Measurements from ENCODE around the gene LYRM4. TPM values are rescaled to one million over a fixed set of nuclear protein-coding genes. Genes with fewer than 3 reads are reported as not detected.

LYRM4 gene
- total RNA-seq, 2 experiments from 2014 or later: 28.9 to 29.8 TPM

DNA sequence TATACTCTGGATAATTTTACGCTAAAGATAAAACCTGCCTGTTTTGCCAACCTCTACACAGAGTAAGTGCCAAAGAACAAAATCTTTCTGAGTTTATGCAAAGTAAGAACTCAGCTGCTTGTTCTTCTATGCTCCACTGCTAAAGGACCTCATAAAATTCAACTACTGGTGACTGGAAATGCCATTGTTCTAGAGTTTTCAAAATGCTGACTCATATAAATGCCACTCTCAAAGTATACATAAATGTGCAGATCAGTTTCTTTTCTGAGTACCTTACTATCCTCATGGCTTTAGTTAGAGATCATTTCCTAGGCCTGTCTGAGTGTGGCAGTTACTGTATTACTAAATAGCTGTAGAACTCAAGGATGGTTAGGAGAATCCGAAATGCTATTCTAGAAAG lies 45.6 kb downstream of the LYRM4 start:
- DNase-seq (no peak), ATAC-seq (no peak)
- ChIA-PET POLR2A (no interaction called here), CTCF (interaction anchor here (0.8 to 2.9 kb wide), 10 partner anchors 9 to 85 kb away, joined by 3 to 18 read pairs (median 4); no protein-coding TSS in a partner anchor)
- no peaks in the 10 kb centered on the region for H3K27me3 Mint-ChIP-seq (ENCODE audit: low read depth)
- H3K27ac Mint-ChIP-seq: no peak overlapping the region
- H3K9me3 Mint-ChIP-seq (ENCODE audit: insufficient read depth): no peaks in the 10 kb centered on the region
- peaks cover 7% of the 10 kb centered on the region for H3K4me1 Mint-ChIP-seq (ENCODE audit: low read depth)
- H3K36me3 Mint-ChIP-seq (ENCODE audit: low read depth): peaks cover 2% of the 10 kb centered on the region
- no peak overlapping the region for H3K4me3 Mint-ChIP-seq

DNA sequence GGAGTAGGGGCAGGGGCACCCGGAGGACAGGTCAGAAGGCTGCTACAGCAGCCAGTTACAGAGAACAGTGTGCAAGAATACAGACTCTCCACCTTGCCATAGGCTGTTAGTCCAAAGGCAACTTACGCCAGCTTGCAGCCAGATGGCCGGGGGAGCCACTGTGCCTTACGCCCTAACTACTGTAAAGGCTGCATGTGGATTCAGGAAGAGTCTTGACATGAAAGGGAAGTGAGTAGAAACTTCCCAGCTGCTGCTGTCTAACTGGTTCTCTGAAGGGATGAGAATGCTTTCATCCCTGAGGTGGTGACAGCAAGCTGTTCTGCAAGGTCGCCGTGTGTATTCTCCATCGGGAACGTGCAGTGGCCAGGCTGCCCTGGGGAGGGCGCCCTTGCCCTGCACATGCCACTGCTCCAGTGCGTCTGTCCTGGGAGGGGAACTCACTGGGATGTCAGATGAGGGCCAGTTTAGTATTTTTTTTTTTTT lies 46.1 kb downstream of the LYRM4 start:
- Mint-ChIP-seq H3K4me1 (ENCODE audit: low read depth) (peaks cover 7% of the 10 kb centered on the region), H3K9me3 (ENCODE audit: insufficient read depth) (no peaks in the 10 kb centered on the region), H3K4me3 (no peak overlapping the region), H3K36me3 (ENCODE audit: low read depth) (peaks cover 2% of the 10 kb centered on the region), H3K27ac (no peak overlapping the region), H3K27me3 (ENCODE audit: low read depth) (no peaks in the 10 kb centered on the region)
- ChIA-PET CTCF (interaction anchor here (2.0 to 2.9 kb wide), 3 partner anchors 40 to 86 kb away, joined by 6 to 18 read pairs (median 6); no protein-coding TSS in a partner anchor), POLR2A (no interaction called here)
- ATAC-seq: no peak
- no peak for DNase-seq

DNA sequence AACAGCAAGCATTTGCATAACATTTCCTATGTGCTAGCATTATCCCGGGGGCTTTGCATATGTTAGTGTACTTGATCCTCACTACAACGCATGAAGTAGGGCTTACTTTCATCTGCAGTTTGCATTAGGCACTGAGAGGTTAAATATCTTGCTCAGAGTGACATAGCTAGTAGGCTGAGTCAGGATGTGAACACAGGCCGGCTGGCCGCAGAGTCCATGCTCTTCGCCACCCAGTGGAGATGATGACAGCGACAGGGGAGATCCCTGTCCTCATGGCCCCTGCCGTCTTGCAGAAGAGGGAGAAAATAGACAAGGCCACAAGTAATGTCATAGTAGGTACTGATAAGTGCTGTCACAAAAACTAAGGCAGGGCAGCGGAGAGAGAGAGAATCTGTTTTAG lies 46.9 kb downstream of the LYRM4 start:
- no peak for DNase-seq
- no peaks in the 10 kb centered on the region for H3K27me3 Mint-ChIP-seq (ENCODE audit: low read depth)
- H3K9me3 Mint-ChIP-seq (ENCODE audit: insufficient read depth): no peaks in the 10 kb centered on the region
- peaks cover 7% of the 10 kb centered on the region for H3K4me1 Mint-ChIP-seq (ENCODE audit: low read depth)
- ChIA-PET CTCF (interaction anchor here (2.9 to 3.0 kb wide), 2 partner anchors 70 kb away, joined by 18 read pairs; no protein-coding TSS in a partner anchor), POLR2A (no interaction called here)
- no peak for ATAC-seq
- no peak overlapping the region for H3K4me3 Mint-ChIP-seq
- H3K27ac Mint-ChIP-seq: no peak overlapping the region
- H3K36me3 Mint-ChIP-seq (ENCODE audit: low read depth): peaks cover 2% of the 10 kb centered on the region

DNA sequence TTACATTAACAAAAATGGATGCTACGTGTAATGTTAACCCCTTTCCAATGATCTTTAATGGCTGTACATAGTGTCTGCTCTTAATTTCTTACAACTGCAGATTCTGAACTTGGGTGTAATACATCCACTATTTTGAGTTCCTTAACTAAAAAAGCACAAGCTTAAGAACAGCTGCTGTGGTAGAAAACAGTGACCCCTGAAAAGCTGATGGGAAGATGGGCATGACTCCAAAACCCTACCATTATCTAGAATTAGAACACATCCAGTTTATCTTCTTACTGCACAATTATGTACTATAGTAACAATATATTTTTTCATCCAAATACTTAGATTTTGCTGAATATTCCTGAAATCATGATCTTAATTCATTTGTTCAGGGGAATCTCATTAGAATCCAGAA lies 49.3 kb downstream of the LYRM4 start:
- ATAC-seq: no peak
- no peaks in the 10 kb centered on the region for H3K27me3 Mint-ChIP-seq (ENCODE audit: low read depth)
- no peak for DNase-seq
- H3K4me1 Mint-ChIP-seq (ENCODE audit: low read depth): peaks cover 7% of the 10 kb centered on the region
- no peak overlapping the region for H3K4me3 Mint-ChIP-seq
- CTCF ChIA-PET: interaction anchor here (1.0 to 3.0 kb wide), 5 partner anchors 9 to 68 kb away, joined by 3 to 18 read pairs (median 3); no protein-coding TSS in a partner anchor
- POLR2A ChIA-PET: interaction anchor here (0.6 kb wide), 1 partner anchor 47 kb away, joined by 3 read pairs; no protein-coding TSS in a partner anchor
- H3K9me3 Mint-ChIP-seq (ENCODE audit: insufficient read depth): no peaks in the 10 kb centered on the region
- no peak overlapping the region for H3K27ac Mint-ChIP-seq
- peaks cover 2% of the 10 kb centered on the region for H3K36me3 Mint-ChIP-seq (ENCODE audit: low read depth)

DNA sequence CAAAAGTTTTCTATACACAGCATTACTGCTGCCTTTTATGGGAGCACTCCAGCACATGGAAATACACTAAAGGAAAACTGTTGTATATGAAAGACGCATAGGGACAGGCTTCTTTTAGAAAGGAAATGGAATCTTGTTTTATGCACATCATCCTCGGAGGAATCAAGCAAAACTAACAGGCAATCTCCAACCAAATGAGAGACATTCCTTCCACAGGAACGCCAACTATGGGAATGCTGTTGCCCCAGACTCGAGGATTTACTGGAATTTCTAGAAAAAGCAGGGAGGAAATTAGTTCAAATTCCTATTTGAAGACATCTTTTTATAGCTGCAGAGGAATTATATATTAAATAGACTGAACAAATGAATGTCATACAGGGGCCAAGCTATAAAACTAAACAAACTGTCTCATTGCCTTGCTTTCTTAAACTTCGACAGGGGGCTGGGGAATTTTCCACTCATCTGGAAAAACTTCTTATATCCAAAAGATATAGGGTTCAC lies 52.2 kb downstream of the LYRM4 start:
- H3K4me3 Mint-ChIP-seq: no peak overlapping the region
- H3K27me3 Mint-ChIP-seq (ENCODE audit: low read depth): no peaks in the 10 kb centered on the region
- ATAC-seq: no peak
- H3K36me3 Mint-ChIP-seq (ENCODE audit: low read depth): no peaks in the 10 kb centered on the region
- ChIA-PET CTCF (interaction anchor here (1.0 to 4.2 kb wide), 3 partner anchors 9 to 65 kb away, joined by 3 to 17 read pairs (median 3); no protein-coding TSS in a partner anchor), POLR2A (no interaction called here)
- H3K9me3 Mint-ChIP-seq (ENCODE audit: insufficient read depth): no peaks in the 10 kb centered on the region
- no peak for DNase-seq
- H3K27ac Mint-ChIP-seq: no peak overlapping the region
- peaks cover 7% of the 10 kb centered on the region for H3K4me1 Mint-ChIP-seq (ENCODE audit: low read depth)

DNA sequence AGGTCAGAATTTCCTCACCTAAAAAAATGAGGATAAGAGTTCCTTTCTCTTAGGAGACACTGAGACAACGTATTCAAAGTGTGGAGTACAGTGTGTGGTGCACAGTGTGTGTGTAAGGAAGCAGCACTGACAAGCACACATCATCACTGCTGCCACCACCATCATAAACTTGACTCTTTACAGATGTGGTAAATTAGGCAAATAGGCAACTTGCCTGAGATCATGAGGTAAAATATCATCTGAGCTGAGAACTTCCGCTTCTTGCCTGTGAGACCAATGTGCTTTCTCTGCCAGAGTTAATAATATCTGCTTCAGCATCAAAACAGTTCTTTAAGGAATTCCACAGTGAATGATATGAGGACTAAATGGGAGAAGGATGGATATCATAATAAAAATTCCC lies 52.7 kb downstream of the LYRM4 start:
- no peak overlapping the region for H3K4me3 Mint-ChIP-seq
- DNase-seq: no peak
- H3K27me3 Mint-ChIP-seq (ENCODE audit: low read depth): no peaks in the 10 kb centered on the region
- no peak for ATAC-seq
- no peaks in the 10 kb centered on the region for H3K36me3 Mint-ChIP-seq (ENCODE audit: low read depth)
- POLR2A ChIA-PET: interaction anchor here (1.0 kb wide), 1 partner anchor 12 kb away, joined by 4 read pairs; no protein-coding TSS in a partner anchor
- no peaks in the 10 kb centered on the region for H3K9me3 Mint-ChIP-seq (ENCODE audit: insufficient read depth)
- peaks cover 7% of the 10 kb centered on the region for H3K4me1 Mint-ChIP-seq (ENCODE audit: low read depth)
- H3K27ac Mint-ChIP-seq: no peak overlapping the region
- CTCF ChIA-PET: interaction anchor here (1.0 to 4.2 kb wide), 4 partner anchors 9 to 95 kb away, joined by 3 to 17 read pairs (median 4); no protein-coding TSS in a partner anchor

DNA sequence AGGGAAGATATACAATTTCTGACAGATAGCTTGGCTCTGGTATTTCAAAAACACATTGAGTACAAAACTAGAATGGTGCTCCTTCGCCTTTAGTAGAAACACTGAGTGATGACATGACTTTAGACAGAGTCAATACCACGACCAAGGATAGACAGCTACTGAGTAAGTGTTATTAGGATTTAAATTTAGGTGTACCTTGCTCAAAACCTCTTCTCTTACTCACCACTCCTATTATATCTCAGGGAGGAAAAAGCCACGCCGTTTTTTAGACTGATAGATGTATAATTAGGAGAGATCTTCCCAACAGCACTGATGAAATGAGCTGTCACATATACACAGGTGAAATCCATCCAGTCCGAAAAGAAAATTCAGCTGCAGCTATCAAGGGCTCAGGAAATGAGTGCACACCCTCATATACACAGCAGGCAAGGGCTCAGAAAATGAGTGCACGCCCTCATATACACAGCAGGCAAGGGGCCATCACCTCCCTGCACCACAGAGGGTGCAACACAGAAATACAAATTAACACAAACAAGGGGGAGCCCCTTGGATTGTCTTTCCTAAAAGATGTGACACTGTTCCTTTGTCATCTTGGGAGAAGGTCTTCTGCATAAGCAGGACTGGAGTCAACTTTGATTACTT lies 53.7 kb downstream of the LYRM4 start:
- POLR2A ChIA-PET: interaction anchor here (1.0 kb wide), 1 partner anchor 11 kb away, joined by 4 read pairs; no protein-coding TSS in a partner anchor
- Mint-ChIP-seq H3K4me1 (ENCODE audit: low read depth) (peaks cover 3% of the 10 kb centered on the region), H3K4me3 (no peak overlapping the region), H3K27ac (no peak overlapping the region), H3K9me3 (ENCODE audit: insufficient read depth) (no peaks in the 10 kb centered on the region), H3K27me3 (ENCODE audit: low read depth) (no peaks in the 10 kb centered on the region), H3K36me3 (ENCODE audit: low read depth) (no peaks in the 10 kb centered on the region)
- no peak for ATAC-seq
- CTCF ChIA-PET: interaction anchor here (1.1 to 4.2 kb wide), 5 partner anchors 8 to 96 kb away, joined by 3 to 17 read pairs (median 4); no protein-coding TSS in a partner anchor
- no peak for DNase-seq

DNA sequence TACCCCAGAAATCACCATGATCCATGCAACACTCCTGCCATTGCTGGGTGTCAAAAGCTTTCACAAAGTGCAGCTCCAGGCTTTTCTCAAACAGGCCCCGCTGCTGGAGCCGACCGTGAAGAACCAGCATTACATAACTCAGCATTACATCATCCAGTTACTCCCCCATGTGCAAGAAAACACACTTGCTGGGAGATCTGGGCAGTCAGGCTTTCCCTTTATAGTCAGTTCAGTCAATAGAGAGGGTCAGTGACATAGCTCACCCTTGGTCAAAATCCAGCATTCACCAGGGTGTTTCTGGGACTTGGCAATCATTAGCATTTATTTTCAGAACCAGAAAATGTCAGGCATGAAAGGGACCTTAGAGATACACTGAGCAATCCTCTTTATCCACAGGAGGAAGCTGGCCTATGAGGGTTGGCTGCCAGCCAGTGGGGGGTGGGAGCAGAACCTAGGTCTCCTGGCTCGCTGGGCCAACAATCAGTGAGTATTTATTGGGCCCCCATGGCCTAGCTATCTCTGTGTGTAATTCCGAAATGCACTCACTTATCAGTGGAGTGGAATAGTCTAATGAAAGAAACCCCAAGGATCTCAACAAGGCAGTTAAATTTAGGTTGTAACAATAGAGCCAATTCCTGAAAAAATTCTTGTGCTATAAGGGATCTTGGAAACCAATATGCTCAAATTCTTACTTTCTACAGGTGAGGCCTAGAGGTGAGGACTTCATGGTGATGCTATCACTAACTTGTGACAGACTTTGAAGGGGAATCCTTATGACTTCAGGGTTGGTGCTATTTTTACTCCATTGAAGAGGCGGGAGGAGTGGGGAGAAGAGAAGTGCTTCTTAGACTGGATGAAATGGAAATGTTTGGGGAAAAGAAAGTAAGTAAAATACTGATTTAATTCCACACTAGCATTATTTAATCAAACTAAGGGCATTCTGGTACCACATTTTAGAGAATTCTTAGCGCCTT lies 54.6 kb downstream of the LYRM4 start:
- CTCF ChIA-PET: interaction anchor here (1.1 to 4.2 kb wide), 3 partner anchors 9 to 62 kb away, joined by 4 to 17 read pairs (median 5); no protein-coding TSS in a partner anchor

DNA sequence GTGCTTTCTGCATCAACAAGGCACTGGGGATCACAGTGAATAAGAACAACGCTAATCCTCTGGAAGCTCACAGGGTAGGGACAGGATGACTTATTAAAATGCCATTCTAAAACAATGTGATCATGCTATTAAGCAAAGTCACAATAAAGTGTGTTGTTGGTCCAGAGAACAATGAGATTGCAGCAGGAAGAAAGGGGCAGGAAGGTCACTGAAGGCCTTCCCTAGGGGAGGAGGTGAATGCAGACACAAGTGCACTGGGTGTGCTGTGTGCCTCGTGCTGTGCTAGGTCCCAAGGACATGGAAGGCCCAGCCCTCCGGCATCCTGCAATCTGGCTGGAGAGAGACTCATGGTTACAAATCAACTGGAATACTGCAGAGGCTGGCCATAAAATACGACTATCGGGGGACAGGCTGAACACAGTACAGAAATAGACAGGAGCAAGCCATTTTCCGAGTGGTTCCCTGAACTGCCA lies 55.7 kb downstream of the LYRM4 start:
- no peaks in the 10 kb centered on the region for H3K36me3 Mint-ChIP-seq (ENCODE audit: low read depth)
- ChIA-PET CTCF (interaction anchor here (4.2 kb wide), 1 partner anchor 61 kb away, joined by 17 read pairs; no protein-coding TSS in a partner anchor), POLR2A (no interaction called here)
- H3K9me3 Mint-ChIP-seq (ENCODE audit: insufficient read depth): no peaks in the 10 kb centered on the region
- H3K4me1 Mint-ChIP-seq (ENCODE audit: low read depth): no peaks in the 10 kb centered on the region
- H3K27ac Mint-ChIP-seq: no peak overlapping the region
- ATAC-seq: no peak
- no peak for DNase-seq
- no peak overlapping the region for H3K4me3 Mint-ChIP-seq
- H3K27me3 Mint-ChIP-seq (ENCODE audit: low read depth): no peaks in the 10 kb centered on the region

More for the DNA sequence above, 54.6 kb downstream of the LYRM4 start:
- POLR2A ChIA-PET: no interaction called here
- no peaks in the 10 kb centered on the region for H3K27me3 Mint-ChIP-seq (ENCODE audit: low read depth)
- no peak overlapping the region for H3K27ac Mint-ChIP-seq
- no peak overlapping the region for H3K4me3 Mint-ChIP-seq
- no peaks in the 10 kb centered on the region for H3K9me3 Mint-ChIP-seq (ENCODE audit: insufficient read depth)
- DNase-seq (no peak), ATAC-seq (no peak)
- no peaks in the 10 kb centered on the region for H3K4me1 Mint-ChIP-seq (ENCODE audit: low read depth)
- no peaks in the 10 kb centered on the region for H3K36me3 Mint-ChIP-seq (ENCODE audit: low read depth)

DNA sequence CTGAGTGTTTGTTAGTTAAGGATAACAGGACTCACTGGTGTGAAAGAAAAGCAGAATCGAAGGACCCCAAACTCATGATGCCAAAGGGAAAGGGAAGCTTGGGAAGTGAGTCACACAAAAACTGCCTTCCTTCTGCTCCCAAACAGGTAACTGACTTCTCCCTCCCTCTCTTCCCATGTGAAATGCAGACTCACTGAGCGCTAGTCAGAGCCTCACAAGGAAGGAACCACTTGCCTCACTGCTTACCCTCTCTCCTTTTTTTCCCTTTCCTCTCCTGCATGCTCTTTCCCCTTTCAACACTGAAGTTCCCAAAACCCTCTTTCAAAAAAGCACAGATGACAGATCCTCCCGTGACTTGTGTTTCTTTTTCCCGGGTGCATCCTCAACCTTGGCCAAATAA lies 56.4 kb downstream of the LYRM4 start:
- DNase-seq (no peak), ATAC-seq (no peak)
- Mint-ChIP-seq H3K4me1 (ENCODE audit: low read depth) (no peaks in the 10 kb centered on the region), H3K4me3 (no peak overlapping the region), H3K27me3 (ENCODE audit: low read depth) (no peaks in the 10 kb centered on the region), H3K27ac (no peak overlapping the region), H3K36me3 (ENCODE audit: low read depth) (no peaks in the 10 kb centered on the region), H3K9me3 (ENCODE audit: insufficient read depth) (no peaks in the 10 kb centered on the region)
- ChIA-PET POLR2A (no interaction called here), CTCF (no interaction called here)

DNA sequence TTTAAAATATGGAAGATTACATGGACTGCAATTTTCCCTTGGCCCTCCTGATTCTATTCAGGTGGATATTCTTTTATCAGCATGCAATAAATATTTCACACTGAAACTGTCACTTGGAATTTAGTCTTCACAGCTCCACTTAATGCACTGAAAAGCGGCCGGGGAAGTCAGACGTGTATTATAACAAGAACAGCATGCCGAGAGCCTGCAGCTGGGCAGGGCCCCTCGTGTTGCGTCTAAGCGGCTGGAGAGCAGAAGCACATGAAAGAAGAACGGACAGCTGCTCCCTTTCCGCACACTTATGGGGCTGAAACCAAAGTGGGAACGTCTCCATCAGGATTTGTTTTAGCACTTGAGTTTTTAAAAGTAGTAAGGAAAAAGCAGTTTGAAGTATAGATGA lies 57.2 kb downstream of the LYRM4 start:
- Mint-ChIP-seq H3K27ac (no peak overlapping the region), H3K36me3 (ENCODE audit: low read depth) (no peaks in the 10 kb centered on the region), H3K27me3 (ENCODE audit: low read depth) (no peaks in the 10 kb centered on the region), H3K9me3 (ENCODE audit: insufficient read depth) (no peaks in the 10 kb centered on the region), H3K4me1 (ENCODE audit: low read depth) (no peaks in the 10 kb centered on the region), H3K4me3 (no peak overlapping the region)
- CTCF ChIA-PET: interaction anchor here (0.9 kb wide), 1 partner anchor 12 kb away, joined by 3 read pairs; no protein-coding TSS in a partner anchor
- no peak for DNase-seq
- ATAC-seq: no peak
- POLR2A ChIA-PET: no interaction called here

Measured in activated CD8-positive, alpha-beta T cell treated with anti-CD3 and anti-CD28 coated beads, Interleukin-2, amount 10 ng/mL, durations not matched to agents 7 days and 5 days (primary cell).